Medulla oblongata (tissue), 1 donor: Measurements from ENCODE around the gene ID2.

Experiments
- DNase-seq: peaks from one replicate; pipeline ENCODE4 v3.0.0-alpha.2; 2015; ENCODE audit errors: extremely low spot score

Gene ID2

GRCh38 chr2:8647462-8647857 lies 34.4 kb upstream of the ID2 start:
- no peak for DNase-seq

- no peak for DNase-seq
These were observed 33.2 kb upstream of the ID2 start for GRCh38 chr2:8648441-8649213.

- no peak for DNase-seq
These were observed 32.1 kb upstream of the ID2 start for GRCh38 chr2:8649718-8650117.

GRCh38 chr2:8650256-8650655 lies 31.6 kb upstream of the ID2 start:
- DNase-seq: no peak

GRCh38 chr2:8652774-8653426 lies 29.0 kb upstream of the ID2 start:
- DNase-seq: no peak

- DNase-seq: peak; percentile 36
These were observed 28.4 kb upstream of the ID2 start for GRCh38 chr2:8653485-8653884.

- no peak for DNase-seq
These were observed 27.8 kb upstream of the ID2 start for GRCh38 chr2:8654041-8654440.

GRCh38 chr2:8654483-8654882 lies 27.4 kb upstream of the ID2 start:
- DNase-seq: no peak

- DNase-seq: no peak
These were observed 25.7 kb upstream of the ID2 start for GRCh38 chr2:8656160-8656641.

GRCh38 chr2:8656811-8657210 lies 25.0 kb upstream of the ID2 start:
- no peak for DNase-seq

- no peak for DNase-seq
These were observed 24.3 kb upstream of the ID2 start for GRCh38 chr2:8657423-8658062.

GRCh38 chr2:8658064-8658862 lies 23.6 kb upstream of the ID2 start:
- no peak for DNase-seq

GRCh38 chr2:8659092-8659734 lies 22.6 kb upstream of the ID2 start:
- no peak for DNase-seq

- DNase-seq: no peak
These were observed 21.9 kb upstream of the ID2 start for GRCh38 chr2:8659735-8660492.

GRCh38 chr2:8661235-8661634 lies 20.6 kb upstream of the ID2 start:
- no peak for DNase-seq

- no peak for DNase-seq
These were observed 20.1 kb upstream of the ID2 start for GRCh38 chr2:8661736-8662135.

GRCh38 chr2:8662239-8662879 lies 19.5 kb upstream of the ID2 start:
- no peak for DNase-seq

GRCh38 chr2:8663997-8664396 lies 17.9 kb upstream of the ID2 start:
- DNase-seq: no peak

GRCh38 chr2:8666581-8666980 lies 15.3 kb upstream of the ID2 start:
- no peak for DNase-seq

GRCh38 chr2:8667896-8668512 lies 13.9 kb upstream of the ID2 start:
- no peak for DNase-seq
